Spleen (tissue), 11 donors: Measurements from ENCODE around the gene GNPTAB. TPM values are rescaled to one million over a fixed set of nuclear protein-coding genes. Genes with fewer than 3 reads are reported as not detected.

Experiments used
- DNase-seq: peaks from one replicate; pipeline ENCODE4 v3.0.0-alpha.2; 2020
- H3K27ac ChIP-seq, 8 donors: fragments of 200-600 bp; sonication (generic) in 7 of 8; 1 replicate in 4 of 8; 2 replicates in 4 of 8; pipeline versions ENCODE4 v1.5.0 to v1.8.0; 2016 to 2021; ENCODE audit warnings: inconsistent platforms in 4 of 8, mild to moderate bottlenecking in 4 of 8, moderate library complexity in 1 of 8
- H3K27me3 ChIP-seq, 7 donors: fragments of 200-600 bp; sonication (generic) in 6 of 7; replicated peaks in 1 of 7; 1 replicate in 4 of 7; 2 replicates in 3 of 7; pipeline versions ENCODE4 v1.5.0 to v1.8.0; 2016 to 2021; ENCODE audit warnings: inconsistent platforms in 3 of 7, mild to moderate bottlenecking in 1 of 7
- H3K36me3 ChIP-seq, 6 donors: fragments of 200-600 bp; sonication (generic) in 5 of 6; 1 replicate in 4 of 6; 2 replicates in 2 of 6; pipeline versions ENCODE4 v1.5.0 to v1.8.0; 2016 to 2021; ENCODE audit warnings: inconsistent platforms in 2 of 6
- H3K4me1 ChIP-seq, 6 donors: fragments of 200-600 bp; sonication (generic) in 5 of 6; 1 replicate in 3 of 6; 2 replicates in 3 of 6; pipeline versions ENCODE4 v1.5.0 to v1.8.0; 2016 to 2021; ENCODE audit warnings: inconsistent platforms in 3 of 6
- H3K4me3 ChIP-seq, 8 donors: fragments of 200-600 bp; sonication (generic) in 7 of 8; 1 replicate in 4 of 8; 2 replicates in 4 of 8; pipeline versions ENCODE4 v1.5.0 to v1.8.0; 2016 to 2021; ENCODE audit warnings: inconsistent platforms in 4 of 8, mild to moderate bottlenecking in 4 of 8, moderate library complexity in 2 of 8
- H3K9me3 ChIP-seq, 8 donors: fragments of 200-600 bp; sonication (generic) in 7 of 8; 1 replicate in 4 of 8; 2 replicates in 4 of 8; pipeline versions ENCODE4 v1.5.0 to v1.8.0; 2016 to 2021; ENCODE audit warnings: inconsistent platforms in 4 of 8
- POLR2A ChIP-seq, 3 donors: fragments of 450-650 bp; IDR thresholded peaks; one replicate each; pipeline ENCODE4 v1.5.1; 2017; ENCODE audit warnings: antibody characterized with exemption in 3 of 3, mild to moderate bottlenecking in 1 of 3
- POLR2AphosphoS5 ChIP-seq, 3 donors: sonication (generic); formaldehyde crosslinking; IDR thresholded peaks; one replicate each; pipeline ENCODE4 v1.5.1; 2017; ENCODE audit warnings: antibody characterized with exemption in 3 of 3
- WGBS, 5 donors: extraction: QIAGEN DNeasy Blood & Tissue Kit in 3 of 5; methylation state at CpG; one replicate each; pipeline versions ENCODE4 v1.1.5 to v1.1.7; 2013 to 2018; 5-methylcytosine and 5-hydroxymethylcytosine counted together
- intact Hi-C: fragments of 100-400 bp; cut with DNase I; formaldehyde crosslinking; loops from one replicate; pipeline ENCODE4 v1.15.0; 2023; ENCODE audit warnings: low total_unique reads
- polyA plus RNA-seq, 3 donors: library from polyadenylated mRNA; stranded (reverse); fragments of 200-250 nt; gene quantifications; one replicate each; pipeline ENCODE4 v1.2.1, GENCODE V29; 2013
- total RNA-seq, 7 donors: library from RNA; depleted of rRNA in 3 of 7; stranded (reverse); fragments of >200 nt in 3 of 7; fragmentation: NEBNext Ultra II Directional in 4 of 7; extraction: Animal tissue kit (Norgen Biotek cat#: 25700) in 4 of 7; gene quantifications; one replicate each; pipeline versions ENCODE4 v1.1.0 to v1.2.1, GENCODE V29; 2016 to 2021
- TF ChIP-seq, protein P1 (sequence below), 11 experiments: fragments of 200-600 bp in 7 of 11; fragments of 450-650 bp in 4 of 11; sonication (generic) in 4 of 11; IDR thresholded peaks in 8 of 11; conservative IDR thresholded peaks in 3 of 11; 1 replicate in 7 of 11; 2 replicates in 4 of 11; pipeline versions ENCODE4 v1.4.0 to v1.8.0; 2016 to 2021; ENCODE audit warnings: antibody characterized with exemption in 11 of 11, inconsistent platforms in 4 of 11, mild to moderate bottlenecking in 1 of 11
- donor health status: healthy with polysubstance abuse.
- donor health status: DM: no; HTN: no; CAD: no; lungs with moderate emphysema.
- donor health status: DM: no; HTN: no; CAD: no.
- donor health status: Bipolar disorder and iron deficiency.
- donor health status: healthy.
- donor health status: DM: no; HTN: no; CAD: no.
- donor health status: DM: yes; HTN: yes; CAD: no.

GNPTAB gene
- total and polyA plus RNA-seq, 10 donors, result 9.3 to 90.8 (median 45.2) TPM

DNA sequence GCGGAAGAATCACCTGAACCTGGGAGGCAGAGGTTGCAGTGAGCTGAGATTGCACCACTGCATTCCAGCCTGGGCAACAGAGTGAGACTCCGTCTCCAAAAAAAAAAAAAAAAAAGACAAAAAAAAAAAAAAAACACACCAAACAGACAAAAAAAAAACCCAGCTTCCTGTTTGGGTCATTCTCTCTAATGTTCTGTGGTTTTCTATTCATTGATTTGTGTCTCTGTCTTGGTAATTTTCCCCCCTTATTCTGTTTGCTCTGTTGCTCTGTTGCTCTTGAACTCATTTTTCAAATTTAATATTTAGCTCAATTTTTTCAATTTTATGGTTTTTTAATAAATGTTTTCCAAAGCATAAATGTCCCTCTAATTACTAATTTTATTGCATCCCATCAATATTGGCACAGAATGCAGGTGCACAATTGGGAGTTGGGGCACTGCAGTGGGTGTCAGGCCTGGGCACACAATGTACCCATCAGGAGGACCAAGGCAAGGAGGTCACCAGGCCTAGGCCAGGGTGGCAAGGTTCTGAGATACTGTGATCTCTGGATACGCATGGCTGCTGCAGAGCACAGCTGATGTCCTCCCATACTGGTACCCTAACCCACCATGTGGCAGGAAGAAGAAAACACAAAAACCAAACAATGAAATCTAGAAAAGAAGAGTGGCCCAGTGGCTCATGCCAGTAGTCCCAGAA is 8.0 kb upstream of the GNPTAB start:
- Histone ChIP-seq H3K27ac (peak overlapping the region in 4 of 8 donors; percentile 58 to 77 (median 68)), H3K4me3 (no peak overlapping the region), H3K4me1 (peaks cover 8 to 28% (median 18%) of the 10 kb centered on the region in 6 donors), H3K9me3 (no peaks in the 10 kb centered on the region), H3K36me3 (no peaks in the 10 kb centered on the region), H3K27me3 (no peaks in the 10 kb centered on the region)
- DNase-seq, result peak; percentile 78
- intact Hi-C loops, result loop anchor here (5.0 kb wide), 1 partner anchor 421 kb away; no protein-coding TSS in a partner anchor
- TF ChIP-seq, protein P1, sequence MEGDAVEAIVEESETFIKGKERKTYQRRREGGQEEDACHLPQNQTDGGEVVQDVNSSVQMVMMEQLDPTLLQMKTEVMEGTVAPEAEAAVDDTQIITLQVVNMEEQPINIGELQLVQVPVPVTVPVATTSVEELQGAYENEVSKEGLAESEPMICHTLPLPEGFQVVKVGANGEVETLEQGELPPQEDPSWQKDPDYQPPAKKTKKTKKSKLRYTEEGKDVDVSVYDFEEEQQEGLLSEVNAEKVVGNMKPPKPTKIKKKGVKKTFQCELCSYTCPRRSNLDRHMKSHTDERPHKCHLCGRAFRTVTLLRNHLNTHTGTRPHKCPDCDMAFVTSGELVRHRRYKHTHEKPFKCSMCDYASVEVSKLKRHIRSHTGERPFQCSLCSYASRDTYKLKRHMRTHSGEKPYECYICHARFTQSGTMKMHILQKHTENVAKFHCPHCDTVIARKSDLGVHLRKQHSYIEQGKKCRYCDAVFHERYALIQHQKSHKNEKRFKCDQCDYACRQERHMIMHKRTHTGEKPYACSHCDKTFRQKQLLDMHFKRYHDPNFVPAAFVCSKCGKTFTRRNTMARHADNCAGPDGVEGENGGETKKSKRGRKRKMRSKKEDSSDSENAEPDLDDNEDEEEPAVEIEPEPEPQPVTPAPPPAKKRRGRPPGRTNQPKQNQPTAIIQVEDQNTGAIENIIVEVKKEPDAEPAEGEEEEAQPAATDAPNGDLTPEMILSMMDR (IDR thresholded peaks at IDR 0.05 in 8 of 11, conservative IDR thresholded peaks at IDR 0.05 in 3 of 11), result no peak
- TF ChIP-seq POLR2AphosphoS5 (IDR thresholded peaks at IDR 0.05), result peak in 2 of 3 donors; percentile 25 to 56
- TF ChIP-seq POLR2A (IDR thresholded peaks at IDR 0.05), result no peak
- WGBS, 5 donors, result 56 to 70% (median 61%) methylated on average over 2 to 3 of the region's 3 CpGs

DNA sequence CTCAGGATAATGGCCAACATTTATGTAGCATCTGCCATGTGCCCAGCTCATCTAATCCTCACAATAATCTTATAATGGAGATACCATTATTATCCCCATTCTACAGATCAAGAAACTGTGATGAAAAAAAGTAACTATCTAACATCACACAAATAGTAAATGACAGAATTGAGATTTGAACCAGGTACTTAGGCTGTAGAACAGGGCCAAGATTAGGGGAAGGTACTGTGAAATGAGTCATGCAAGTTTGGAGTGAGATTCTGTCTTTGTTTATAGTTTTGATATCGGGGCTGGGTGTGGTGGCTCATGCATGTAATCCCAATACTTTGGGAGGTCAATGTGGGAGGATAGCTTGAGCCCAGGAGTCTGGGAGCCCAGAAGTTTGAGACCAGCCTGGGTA is 1.3 kb upstream of the GNPTAB start:
- H3K4me3 ChIP-seq, result no peak overlapping the region
- TF ChIP-seq, protein P1 (IDR thresholded peaks at IDR 0.05 in 8 of 11, conservative IDR thresholded peaks at IDR 0.05 in 3 of 11), result no peak
- TF ChIP-seq POLR2A (IDR thresholded peaks at IDR 0.05), result no peak
- TF ChIP-seq POLR2AphosphoS5 (IDR thresholded peaks at IDR 0.05), result no peak
- 84 to 96% (median 91%) methylated on average over 1 of the region's 1 CpG for WGBS, 5 donors
- H3K36me3 ChIP-seq, result no peaks in the 10 kb centered on the region
- DNase-seq, result no peak
- H3K27me3 ChIP-seq, result no peaks in the 10 kb centered on the region
- intact Hi-C loops, result no loop called here
- peaks cover 6 to 43% (median 30%) of the 10 kb centered on the region in 6 donors for H3K4me1 ChIP-seq
- no peaks in the 10 kb centered on the region for H3K9me3 ChIP-seq
- no peak overlapping the region for H3K27ac ChIP-seq

DNA sequence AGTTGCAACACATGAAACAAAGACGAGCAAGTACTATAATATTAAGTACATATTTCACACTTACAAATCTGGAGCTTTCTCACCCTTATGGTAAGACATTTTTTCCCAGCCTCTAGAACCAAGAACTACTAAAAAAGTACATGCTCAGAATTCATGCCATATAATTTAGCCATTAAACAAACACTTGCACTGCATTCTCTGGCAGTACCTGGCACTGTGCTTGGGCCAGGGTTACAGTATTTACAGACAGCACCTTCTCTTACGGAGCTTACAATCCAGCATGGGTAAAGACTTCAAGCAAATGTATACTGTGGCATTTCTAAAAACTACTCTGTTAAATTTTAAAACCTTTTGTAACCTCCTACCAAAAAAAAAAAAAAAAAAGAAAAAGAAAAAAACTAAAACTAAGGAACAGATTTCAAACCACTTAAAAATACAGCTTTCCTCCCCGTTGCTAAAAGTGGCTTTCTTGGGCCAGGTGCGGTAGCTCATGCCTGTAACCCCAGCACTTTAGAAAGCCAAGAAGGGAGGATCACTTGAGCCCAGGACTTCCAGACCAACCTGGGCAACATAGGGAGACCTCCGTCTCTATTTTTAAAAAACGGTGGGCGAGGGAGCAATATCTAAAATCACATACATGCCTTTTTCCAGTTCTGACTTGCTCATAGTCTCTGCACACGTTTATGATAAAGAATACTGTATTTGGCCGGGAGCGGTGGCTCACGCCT is 956 bp downstream of the GNPTAB start:
- Histone ChIP-seq H3K9me3 (no peaks in the 10 kb centered on the region), H3K4me1 (peaks cover 6 to 65% (median 45%) of the 10 kb centered on the region in 6 donors), H3K36me3 (no peaks in the 10 kb centered on the region), H3K4me3 (peak overlapping the region; percentile 47 to 89 (median 70)), H3K27ac (peak overlapping the region; percentile 73 to 94 (median 90)), H3K27me3 (no peaks in the 10 kb centered on the region)
- intact Hi-C loops, result loop anchor here (5.0 kb wide), 1 partner anchor 53 kb away; no protein-coding TSS in a partner anchor
- DNase-seq, result no peak
- WGBS, 5 donors, result 7 to 9% (median 7%) methylated on average over 11 of the region's 11 CpGs
- TF ChIP-seq, protein P1 (IDR thresholded peaks at IDR 0.05 in 8 of 11, conservative IDR thresholded peaks at IDR 0.05 in 3 of 11), result no peak
